KOPT-K1 (cell line): ENCODE results near the gene TWIST2.

Source experiments
- H3K27ac ChIP-seq: fragments of 200-600 bp; sonication (generic); 2 replicates; pipeline ENCODE4 v1.5.1; 2016; ENCODE audit warnings: antibody characterized with exemption, mild to moderate bottlenecking, low read depth, low read length; ENCODE audit not compliant: poor library complexity, severe bottlenecking
- H3K36me3 ChIP-seq: fragments of 200-600 bp; sonication (generic); 2 replicates; pipeline ENCODE4 v1.5.1; 2017; ENCODE audit warnings: antibody characterized with exemption, mild to moderate bottlenecking, low read length, moderate library complexity; ENCODE audit not compliant: insufficient read depth
- H3K9me3 ChIP-seq: fragments of 200-600 bp; sonication (generic); 2 replicates; pipeline ENCODE4 v1.5.1; 2017; ENCODE audit warnings: antibody characterized with exemption, low read length, mild to moderate bottlenecking; ENCODE audit not compliant: insufficient read depth, poor library complexity, severe bottlenecking

Gene TWIST2

DNA sequence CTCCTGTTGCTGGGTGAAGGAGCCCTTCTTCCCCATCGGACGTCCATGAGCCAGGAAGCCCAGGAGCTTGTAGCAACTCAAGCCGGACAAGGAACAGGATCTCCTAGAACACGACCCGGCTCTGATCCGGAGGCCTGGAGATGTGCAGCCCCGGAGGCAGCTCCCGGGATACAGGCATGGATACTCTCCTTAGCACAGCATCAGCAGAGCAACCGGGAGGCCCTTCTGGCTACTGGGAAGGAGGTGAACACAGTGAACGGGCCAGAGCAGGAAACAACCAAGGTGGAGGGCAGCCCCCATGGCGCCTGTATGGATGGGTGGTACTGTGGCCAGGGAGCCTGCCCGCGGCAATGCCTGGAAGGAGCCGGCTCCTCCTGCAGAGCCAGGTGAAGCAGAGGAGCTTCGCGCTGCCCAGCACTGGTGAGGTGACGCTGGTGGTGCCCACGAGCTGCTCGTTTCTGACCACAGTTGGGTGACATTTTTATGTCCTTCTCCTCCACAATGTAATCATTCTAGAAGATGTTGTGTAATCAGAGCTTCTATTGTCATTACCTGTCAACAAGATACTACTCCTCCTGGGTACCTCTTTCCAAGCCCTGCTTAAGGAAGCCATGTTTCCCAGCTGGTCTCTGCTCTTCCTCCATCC is 94.3 kb downstream of the TWIST2 start:
- Histone ChIP-seq H3K9me3 (peaks cover 14% of the 10 kb centered on the region), H3K27ac (no peak overlapping the region), H3K36me3 (no peaks in the 10 kb centered on the region)

DNA sequence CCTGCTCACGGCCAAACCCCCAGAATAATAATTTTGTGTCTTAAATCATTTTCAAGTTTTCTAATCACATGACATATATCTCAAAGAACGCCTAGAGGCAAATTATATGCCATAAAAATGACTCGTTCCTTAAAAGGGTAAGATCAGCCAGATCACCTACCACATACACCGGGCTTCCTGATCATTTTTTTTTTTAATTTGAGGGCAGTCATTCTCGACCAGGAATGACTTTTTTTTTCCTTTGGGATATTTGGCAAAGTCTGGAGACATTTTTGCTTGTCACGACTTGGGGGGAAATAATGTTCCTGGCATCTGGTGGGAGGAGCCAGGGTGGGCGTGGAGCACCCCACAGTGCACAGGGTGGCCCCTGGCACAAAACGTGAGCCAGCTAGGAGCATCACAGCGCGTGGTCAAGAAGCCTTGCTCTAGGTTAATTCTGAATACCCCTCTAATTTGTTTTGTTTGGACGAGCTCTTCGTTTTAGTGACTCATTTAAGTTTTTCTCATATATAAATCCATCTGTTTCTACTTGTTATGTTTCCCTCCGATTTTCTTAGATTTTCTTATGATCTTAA is 94.9 kb downstream of the TWIST2 start:
- no peak overlapping the region for H3K27ac ChIP-seq

DNA sequence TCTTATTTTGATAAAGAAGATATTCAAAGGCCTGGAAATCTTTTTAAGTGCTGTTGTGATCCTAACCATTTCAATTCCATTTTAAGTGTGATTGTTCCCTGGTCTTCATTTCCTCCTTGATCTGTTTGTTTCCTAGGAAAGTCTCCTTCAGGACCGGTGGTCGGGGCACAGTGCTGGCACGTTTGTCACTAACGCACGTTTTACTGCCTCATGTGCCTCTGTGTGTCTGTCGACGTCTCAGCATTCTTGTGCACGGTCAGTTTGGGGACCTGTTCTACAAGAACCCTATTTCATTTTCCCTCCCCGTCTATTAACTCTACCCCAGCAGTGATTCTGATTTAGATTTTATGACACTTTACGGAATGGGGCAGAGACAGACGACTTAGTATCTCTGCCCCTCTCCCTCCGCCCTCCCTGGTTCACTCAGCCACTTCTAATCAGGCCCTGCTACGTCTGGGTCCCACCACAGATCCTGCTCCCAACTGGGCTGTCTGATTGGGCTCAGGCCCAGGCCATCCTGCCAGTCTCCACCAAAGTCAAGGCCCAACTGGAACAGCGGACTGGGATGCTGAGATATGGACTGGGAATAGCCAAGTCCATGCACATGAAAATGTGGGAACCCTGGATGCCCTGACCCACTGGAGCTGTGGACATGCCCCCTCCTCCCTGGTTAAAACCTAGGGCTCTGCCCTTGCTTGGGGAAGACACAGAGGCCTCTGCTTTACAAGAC is 95.6 kb downstream of the TWIST2 start:
- peaks cover 14% of the 10 kb centered on the region for H3K9me3 ChIP-seq

More for the DNA sequence above, 94.9 kb downstream of the TWIST2 start:
- Histone ChIP-seq H3K9me3 (peaks cover 14% of the 10 kb centered on the region), H3K36me3 (no peaks in the 10 kb centered on the region)

DNA sequence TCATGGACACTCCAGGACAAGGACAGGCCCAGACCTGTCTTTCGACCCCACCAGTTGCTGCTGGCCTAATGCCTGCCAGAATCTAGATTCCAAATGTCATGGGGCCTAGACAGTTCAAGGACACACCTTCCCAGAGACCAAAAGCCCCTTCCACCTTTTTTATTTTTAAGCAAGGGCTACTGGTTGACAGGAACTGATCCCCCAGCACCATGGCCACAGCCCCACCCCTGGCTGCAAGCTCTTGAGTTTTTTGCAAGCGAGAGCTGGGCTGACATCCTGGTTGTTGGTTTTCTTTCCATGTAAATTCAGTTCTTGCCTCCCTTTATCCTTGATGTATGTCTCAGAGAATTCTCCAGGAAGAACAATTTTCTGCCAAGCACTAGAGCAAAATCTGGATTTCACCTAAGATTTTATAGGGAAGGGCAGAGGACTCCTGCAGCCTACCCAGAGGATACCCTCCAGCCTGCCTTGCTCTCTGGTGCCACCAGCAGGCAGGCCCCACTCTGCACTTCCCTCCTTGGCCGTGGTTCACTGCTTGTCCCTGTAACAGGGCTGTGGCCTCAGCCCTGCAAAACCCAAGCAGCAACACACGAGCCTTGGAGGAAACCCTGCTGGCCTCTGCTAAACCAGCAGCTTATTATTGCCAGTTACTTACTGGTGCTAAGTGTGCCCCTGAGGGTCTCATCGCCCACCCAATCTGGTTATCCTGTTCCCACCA is 97.7 kb downstream of the TWIST2 start:
- Histone ChIP-seq H3K27ac (no peak overlapping the region), H3K36me3 (no peaks in the 10 kb centered on the region), H3K9me3 (peaks cover 14% of the 10 kb centered on the region)

More for the DNA sequence above, 95.6 kb downstream of the TWIST2 start:
- Histone ChIP-seq H3K36me3 (no peaks in the 10 kb centered on the region), H3K27ac (no peak overlapping the region)

DNA sequence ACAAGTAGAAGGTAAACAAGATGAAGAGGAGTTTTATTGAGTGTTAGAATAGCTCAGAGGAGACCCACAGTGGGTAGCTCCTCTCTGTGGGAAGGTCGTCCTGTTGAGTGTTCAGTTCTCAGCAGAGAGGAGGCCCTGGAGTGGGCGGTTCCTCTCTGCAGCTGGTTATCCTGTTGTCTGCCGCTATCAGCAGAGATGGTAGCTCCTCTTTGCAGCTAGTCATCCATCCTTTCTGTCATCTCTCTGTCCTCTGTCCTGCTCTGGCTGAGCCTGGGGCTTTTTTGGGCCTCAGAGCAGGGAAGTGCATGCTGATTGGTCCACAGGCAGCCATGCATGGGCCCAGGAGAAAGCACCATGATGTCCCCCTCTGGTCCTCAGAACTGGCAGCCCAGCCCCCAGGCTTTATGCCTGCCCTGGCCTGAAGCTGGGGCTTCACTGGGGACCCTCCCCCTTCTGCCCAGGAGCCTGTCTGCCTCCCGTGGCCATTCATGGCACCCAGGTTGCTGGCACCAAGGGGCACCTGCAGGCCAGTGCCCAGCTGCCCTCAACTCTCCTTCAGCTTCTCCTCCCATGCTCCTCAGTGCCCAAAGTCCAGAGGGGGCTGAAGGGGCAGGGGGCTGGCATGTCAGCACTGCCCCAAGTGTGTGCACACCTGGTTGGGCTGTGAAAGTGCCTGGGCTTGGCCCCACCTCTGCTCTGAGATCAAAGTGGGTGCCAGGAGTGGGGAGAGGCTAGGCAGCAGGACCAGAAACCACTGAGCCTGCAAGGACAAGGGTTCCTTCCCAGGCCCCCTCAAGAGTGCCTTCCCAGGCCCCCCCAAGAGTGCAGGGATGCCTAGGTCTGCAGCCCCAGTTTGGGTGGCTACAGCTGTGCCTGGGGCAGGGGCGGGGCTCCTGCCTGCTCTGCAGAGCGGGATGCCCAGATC is 98.7 kb downstream of the TWIST2 start:
- Histone ChIP-seq H3K36me3 (no peaks in the 10 kb centered on the region), H3K27ac (no peak overlapping the region), H3K9me3 (peaks cover 14% of the 10 kb centered on the region)

DNA sequence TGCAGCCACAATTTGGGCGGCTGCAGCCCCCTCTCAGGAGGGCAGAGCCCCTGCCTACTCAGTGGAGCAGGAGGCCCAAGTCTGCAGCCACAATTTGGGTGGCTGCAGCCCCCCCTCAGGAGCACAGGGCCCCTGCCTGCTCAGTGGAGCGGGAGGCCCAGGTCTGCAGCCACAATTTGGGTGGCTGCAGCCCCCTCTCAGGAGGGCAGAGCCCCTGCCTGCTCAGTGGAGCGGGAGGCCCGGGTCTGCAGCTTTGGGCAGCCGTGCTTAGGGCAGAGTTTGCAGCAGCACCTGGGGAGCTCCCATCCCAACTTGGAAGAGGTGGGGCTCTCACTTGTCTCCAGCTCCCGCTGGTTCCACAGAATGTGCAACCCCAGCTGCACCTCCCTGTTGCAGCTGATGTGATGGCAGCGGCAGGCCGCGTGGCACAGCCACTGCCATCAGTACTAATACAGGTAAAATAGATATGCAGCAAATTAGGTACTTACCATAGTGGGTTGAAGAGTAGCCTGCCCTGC is 99.4 kb downstream of the TWIST2 start:
- Histone ChIP-seq H3K36me3 (no peaks in the 10 kb centered on the region), H3K27ac (no peak overlapping the region), H3K9me3 (peaks cover 14% of the 10 kb centered on the region)

DNA sequence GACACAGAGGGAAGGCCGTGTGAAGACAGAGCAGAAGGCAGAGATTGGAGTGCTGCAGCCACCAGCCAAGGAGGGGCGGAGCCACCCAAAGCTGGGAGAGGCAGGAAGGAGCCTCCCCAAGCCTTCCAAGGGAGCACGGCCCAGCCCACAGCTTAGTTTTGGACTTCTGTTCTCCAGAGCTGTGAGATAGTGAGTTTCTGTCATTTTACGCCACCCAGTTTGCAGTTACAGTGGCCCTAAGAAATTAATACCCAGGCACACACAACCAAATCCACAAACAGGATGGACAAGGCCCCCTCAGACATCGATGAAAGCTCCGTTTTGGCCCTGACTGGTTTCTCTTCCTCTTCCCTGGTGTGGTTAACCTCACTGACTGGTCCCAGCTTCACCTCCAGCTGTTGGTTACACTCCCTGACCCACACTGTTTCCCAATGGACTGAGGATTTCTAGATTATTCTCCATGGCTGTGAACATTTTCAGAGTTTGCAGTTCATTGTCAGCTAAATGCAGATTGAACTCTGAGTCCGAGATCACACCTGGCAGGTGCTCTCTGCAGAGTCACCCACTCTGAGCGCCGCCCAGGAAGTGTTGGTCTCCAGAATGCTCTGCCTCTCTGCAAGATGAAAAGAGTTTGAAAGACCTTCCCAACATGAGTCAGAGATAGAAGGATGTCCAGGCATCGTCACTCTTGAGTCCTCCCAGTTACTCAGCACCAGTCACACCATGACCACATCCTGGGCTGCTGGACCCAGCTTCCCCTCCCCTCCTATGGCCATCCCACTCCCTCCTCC is 100.2 kb downstream of the TWIST2 start:
- Histone ChIP-seq H3K36me3 (no peaks in the 10 kb centered on the region), H3K27ac (no peak overlapping the region), H3K9me3 (peaks cover 14% of the 10 kb centered on the region)

DNA sequence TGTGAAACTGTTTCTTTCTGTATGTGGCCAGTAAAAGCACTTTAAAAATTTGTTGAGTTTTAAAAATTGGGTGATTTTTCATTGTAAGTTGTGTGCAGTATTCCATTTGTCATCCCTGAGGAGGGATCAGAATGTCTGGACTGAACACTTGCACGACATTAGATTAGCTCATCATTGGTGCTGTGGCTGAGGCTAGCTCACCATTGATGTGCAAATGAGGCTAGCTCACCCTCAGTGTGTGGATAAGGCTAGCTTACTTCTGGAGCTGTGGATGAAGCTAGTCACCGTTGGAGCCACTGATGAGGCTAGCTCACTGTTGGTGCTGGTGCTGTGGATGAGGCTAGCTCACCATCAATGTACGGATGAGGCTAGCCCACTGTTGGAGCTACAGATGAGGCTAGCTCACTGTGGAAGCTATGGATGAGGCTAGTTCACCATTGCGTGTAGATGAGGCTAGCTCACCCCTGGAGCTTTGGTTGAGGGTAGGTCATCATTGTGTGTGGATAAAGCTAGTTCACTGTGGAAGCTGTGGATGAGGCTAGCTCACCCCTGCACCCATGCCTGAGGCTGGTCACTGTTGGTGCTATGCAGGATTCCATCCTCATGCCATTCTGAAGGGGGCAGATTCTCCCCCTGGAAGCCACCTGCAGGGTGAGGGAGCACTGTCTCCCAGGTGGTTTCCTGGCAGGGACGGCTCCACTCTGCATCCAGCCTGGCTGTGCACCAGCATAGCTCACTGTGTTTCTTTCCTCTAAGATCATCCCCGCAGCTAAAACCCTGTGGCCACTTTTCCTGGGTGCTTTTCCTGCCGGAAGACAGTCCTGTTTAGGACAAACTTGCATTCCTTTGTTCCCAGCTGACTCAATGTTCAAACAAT is 101.1 kb downstream of the TWIST2 start:
- no peak overlapping the region for H3K27ac ChIP-seq
- H3K9me3 ChIP-seq, result peaks cover 14% of the 10 kb centered on the region
- no peaks in the 10 kb centered on the region for H3K36me3 ChIP-seq

DNA sequence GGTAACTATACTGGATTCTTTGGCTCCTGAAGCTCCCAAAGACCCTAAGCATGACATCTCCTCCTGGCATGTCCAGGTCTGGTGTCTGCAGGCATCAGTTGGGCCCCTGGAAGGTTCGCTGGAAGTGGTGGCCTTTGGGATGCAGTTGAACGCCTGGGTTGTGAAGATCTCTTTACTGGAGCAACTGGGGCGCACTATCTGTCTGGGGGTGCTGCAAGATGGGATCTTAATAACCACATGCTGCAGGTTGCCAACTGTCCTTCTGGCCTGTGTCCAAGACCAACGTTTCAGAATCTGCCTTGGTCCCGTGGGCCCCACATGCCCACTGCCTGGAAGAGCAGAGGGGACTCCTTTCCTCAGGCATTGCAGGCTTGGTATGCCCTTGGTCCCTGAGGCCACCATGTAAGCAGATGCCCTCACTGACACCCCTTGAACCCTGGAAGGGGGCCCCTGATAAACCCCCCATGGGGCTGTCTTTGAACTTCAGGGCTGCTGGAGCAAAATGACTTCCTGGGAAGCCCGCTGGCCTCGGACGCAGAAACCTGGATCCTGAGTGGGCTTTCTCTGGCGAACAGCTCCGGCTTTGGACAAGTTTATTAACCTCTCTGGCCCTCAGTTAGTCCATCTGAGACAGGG is 101.9 kb downstream of the TWIST2 start:
- H3K36me3 ChIP-seq, result no peaks in the 10 kb centered on the region
- peaks cover 16% of the 10 kb centered on the region for H3K9me3 ChIP-seq
- H3K27ac ChIP-seq, result no peak overlapping the region

DNA sequence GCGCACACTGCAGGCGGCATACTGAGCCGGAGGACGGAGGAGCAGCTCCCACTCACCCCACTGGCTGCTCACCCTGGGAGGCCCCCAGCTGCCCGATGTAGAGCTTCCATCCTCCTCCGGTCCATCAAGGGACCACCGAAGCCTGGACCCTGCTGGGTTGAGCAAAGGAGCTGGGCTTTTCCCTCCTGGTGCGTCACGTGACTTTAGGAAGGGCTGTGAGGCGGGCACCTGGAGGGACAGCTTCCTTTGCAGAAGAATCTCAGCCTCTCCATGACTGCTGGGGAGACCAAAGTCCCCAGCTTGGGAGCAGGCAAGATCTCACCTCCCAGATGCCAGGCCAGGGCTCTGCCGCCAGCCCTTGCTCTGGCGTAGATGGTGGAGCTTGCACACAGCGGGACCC is 102.7 kb downstream of the TWIST2 start:
- H3K36me3 ChIP-seq, result no peaks in the 10 kb centered on the region
- no peak overlapping the region for H3K27ac ChIP-seq
- H3K9me3 ChIP-seq, result peaks cover 18% of the 10 kb centered on the region

DNA sequence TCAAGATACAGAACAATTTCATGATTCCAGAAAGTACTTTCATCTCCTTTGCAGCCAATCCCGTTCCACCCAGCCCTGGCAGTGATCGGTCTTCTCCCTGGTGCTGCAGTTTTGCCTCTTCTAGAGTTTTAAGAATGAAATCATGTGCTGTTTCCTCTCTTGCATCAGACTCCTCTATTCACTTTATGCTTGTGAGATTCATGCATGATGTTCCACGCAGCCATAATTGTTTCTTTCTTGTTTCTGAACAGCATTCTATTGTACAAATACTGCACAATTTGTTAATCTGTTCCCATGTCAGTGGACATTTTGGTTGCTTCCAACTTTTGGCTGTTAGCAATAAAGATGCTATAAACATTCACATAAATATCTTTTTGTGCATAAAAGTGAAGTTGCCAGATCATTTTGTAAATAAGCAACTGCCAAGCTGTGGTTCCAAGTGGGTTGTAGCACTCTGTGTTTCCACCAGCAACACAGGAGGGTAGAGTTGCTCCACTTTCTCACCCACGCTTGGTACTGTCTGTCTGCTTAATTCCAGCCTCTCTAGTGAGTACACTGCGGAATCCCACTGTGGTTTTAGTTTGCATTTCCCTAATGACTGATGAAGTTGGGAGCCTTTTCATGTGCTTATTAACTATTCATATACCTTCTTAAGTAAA is 104.5 kb downstream of the TWIST2 start:
- Histone ChIP-seq H3K27ac (no peak overlapping the region), H3K9me3 (peaks cover 4% of the 10 kb centered on the region), H3K36me3 (no peaks in the 10 kb centered on the region)

DNA sequence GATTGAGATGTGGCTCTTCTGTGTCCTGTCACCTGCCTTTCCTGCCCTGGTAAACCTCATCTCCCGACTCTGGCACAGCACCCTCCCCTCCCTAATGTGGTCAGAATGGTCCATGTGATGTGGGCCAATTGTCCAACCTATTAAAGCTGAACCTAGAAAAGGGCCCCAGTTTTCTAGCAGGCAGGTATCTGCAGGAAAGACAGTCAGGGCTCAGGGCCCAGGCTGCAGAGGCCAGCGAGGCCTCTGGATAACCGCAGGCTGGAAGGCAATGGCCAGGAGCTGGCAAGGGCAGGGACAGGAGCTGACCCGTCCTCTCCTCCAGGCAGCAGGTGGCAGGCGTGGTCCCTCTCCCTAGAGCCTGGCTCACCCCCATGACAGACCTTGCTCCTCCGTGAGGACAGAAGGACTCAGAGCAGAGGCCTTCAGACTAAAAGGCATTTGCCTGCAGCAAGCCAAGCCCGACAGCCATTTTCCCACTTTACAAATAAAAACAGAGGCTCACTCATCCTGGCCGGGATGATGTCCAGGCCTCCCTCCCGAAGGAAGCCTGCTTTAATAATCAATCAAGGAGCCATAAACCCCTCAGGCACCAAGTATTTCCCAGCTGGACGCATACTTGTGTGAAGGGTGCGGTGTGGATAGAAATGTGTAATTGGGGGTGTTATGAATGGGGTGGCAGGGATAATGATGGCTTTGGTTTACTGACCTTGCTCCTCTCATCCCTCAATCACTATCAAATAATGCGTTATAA is 107.1 kb downstream of the TWIST2 start:
- H3K9me3 ChIP-seq, result peaks cover 4% of the 10 kb centered on the region
- no peak overlapping the region for H3K27ac ChIP-seq
- no peaks in the 10 kb centered on the region for H3K36me3 ChIP-seq
